Choroid plexus epithelial cell (primary cell): Measurements from ENCODE around the gene TMEM156.
A peak's percentile ranks its signal among the peaks of the same experiment; 100 is the strongest.

ENCODE experiments used
- DNase-seq: peaks from one replicate; pipeline ENCODE4 v3.0.0-alpha.2; 2010; ENCODE audit warnings: low read depth
- H3K4me3 ChIP-seq: 2 replicates; pipeline ENCODE4 v1.5.1; 2011; ENCODE audit warnings: low read depth, mild to moderate bottlenecking, control low read depth, low read length, moderate library complexity
- TF ChIP-seq, protein P1 (sequence below): conservative IDR thresholded peaks from 2 replicates; pipeline ENCODE4 v1.5.1; 2011; ENCODE audit warnings: low read depth, mild to moderate bottlenecking, control low read depth, inconsistent platforms, low read length, moderate library complexity

Gene TMEM156

DNA sequence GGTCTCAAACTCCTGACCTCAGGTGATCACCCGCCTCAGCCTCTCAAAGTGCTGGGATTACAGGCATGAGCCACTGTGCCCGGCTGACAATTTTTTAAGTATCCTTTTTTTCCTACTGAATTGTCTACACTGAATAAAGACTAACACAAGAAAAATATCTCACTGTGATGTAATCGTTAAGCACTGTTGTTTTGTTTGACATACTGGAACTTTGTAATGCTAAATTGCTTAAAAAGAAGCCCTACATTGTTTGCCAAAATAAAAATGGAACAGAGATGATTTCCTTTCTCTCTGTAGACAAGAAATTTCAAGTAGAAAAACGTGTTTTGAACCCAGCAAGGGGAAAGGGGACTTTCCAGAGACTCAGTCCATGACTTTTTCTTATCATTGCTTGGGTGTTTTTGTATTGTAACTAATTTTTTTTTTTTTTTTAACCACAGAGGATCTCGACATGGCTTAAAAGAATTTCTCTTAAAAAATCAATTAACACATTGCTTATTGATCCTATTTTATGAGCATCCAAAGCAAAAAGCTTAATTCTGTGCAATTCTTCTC lies 74.9 kb downstream of the TMEM156 start:
- peak; percentile 33 for DNase-seq
- no peak overlapping the region for H3K4me3 ChIP-seq
- TF ChIP-seq, protein P1, sequence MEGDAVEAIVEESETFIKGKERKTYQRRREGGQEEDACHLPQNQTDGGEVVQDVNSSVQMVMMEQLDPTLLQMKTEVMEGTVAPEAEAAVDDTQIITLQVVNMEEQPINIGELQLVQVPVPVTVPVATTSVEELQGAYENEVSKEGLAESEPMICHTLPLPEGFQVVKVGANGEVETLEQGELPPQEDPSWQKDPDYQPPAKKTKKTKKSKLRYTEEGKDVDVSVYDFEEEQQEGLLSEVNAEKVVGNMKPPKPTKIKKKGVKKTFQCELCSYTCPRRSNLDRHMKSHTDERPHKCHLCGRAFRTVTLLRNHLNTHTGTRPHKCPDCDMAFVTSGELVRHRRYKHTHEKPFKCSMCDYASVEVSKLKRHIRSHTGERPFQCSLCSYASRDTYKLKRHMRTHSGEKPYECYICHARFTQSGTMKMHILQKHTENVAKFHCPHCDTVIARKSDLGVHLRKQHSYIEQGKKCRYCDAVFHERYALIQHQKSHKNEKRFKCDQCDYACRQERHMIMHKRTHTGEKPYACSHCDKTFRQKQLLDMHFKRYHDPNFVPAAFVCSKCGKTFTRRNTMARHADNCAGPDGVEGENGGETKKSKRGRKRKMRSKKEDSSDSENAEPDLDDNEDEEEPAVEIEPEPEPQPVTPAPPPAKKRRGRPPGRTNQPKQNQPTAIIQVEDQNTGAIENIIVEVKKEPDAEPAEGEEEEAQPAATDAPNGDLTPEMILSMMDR = no peak

DNA sequence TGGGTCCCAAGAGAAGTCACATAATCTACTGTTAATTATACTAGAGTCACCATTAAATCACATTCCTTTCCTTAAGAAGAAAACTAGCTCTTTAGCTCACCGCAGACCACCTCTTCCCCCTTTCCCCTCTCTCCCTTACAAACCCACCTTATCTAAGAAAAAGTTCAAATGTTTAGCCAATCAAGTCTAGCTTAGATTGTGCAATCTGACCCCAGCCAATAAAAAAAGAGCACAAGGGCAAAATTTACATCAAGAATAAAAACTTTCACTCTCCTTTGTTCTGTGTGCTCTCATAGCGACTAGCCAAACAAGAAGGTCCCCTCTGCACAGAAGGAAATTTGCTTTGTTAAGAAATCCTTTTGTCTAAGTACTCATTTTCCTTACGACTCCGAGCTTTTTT lies 76.3 kb downstream of the TMEM156 start:
- no peak overlapping the region for H3K4me3 ChIP-seq
- TF ChIP-seq, protein P1 = no peak
- no peak for DNase-seq

DNA sequence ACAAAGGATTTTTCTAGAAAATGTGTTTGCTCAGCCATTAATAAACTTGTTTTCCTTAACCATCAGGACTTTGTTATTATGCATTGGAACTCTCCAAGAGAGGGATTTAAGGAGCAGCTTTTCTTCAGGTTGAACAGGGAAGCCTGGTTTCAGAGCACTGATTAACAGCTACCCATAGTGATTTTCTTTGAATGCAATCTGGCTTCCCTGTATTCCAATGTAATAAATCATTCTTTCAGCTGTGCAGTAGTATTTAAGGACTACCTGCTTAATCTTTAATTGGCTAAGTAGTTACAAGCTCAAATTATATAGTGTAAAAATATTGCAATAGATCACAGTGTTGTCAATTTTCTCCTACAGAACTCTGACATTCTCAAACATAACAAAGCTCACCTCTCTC lies 77.5 kb downstream of the TMEM156 start:
- DNase-seq = no peak
- H3K4me3 ChIP-seq = no peak overlapping the region
- TF ChIP-seq, protein P1 = no peak

DNA sequence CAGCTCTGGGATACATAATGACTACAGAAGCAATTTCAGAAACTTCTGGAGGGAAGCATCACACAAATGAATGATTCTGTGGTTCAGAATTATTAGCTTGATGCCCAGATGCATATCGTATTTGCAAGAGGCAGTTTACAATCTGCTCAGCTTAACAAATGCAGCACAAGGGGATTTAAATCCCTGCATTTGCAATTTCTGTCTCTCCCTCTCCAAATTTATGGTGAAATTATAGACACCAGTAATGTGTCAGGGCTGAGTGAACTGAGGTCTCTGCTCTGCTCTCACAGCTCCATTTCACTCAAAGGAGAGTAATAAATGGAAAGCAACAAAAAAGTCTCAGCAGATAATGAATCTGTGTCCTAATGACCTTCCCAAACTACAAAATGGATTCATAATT lies 80.2 kb downstream of the TMEM156 start:
- TF ChIP-seq, protein P1 = no peak
- DNase-seq = no peak
- no peak overlapping the region for H3K4me3 ChIP-seq

DNA sequence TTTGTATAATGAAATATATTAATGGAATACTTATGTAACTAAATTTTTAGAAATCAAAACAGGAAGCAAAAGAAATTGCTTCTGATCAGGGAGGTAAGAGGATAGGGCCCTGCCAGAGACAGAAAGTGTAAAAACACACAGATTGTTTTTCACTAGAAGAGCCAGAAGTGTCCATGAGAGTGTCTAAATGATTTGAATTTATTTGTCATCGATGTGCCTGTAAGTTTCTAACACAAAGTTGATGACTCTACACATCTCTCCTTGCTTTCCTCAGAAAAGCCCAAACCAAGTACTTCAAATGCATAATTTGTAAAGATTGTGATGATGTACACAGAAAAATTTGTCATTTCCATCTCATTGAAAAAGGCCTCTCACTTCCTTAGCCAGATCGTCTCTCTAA lies 80.6 kb downstream of the TMEM156 start:
- no peak for DNase-seq
- no peak overlapping the region for H3K4me3 ChIP-seq
- TF ChIP-seq, protein P1 = no peak

DNA sequence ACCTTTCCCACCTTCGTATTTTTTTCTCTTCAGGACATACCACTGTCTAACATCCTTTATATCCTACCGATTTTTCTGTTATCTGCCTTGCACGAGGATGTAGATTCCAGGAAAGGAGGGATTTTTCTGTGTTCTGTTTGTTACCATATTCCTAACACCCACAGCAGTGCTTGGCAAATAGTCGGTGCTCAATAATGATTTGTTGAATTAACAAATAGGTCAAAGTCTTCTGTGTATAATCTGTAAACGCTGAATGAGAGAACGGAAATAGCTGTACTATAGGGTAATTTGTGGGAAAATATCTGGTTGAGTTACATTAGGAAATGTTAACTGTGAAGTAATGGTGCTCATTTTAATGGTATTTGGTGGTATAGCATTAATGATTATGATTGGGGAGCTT lies 81.5 kb downstream of the TMEM156 start:
- TF ChIP-seq, protein P1 = no peak
- H3K4me3 ChIP-seq = no peak overlapping the region
- DNase-seq = peak; percentile 42

DNA sequence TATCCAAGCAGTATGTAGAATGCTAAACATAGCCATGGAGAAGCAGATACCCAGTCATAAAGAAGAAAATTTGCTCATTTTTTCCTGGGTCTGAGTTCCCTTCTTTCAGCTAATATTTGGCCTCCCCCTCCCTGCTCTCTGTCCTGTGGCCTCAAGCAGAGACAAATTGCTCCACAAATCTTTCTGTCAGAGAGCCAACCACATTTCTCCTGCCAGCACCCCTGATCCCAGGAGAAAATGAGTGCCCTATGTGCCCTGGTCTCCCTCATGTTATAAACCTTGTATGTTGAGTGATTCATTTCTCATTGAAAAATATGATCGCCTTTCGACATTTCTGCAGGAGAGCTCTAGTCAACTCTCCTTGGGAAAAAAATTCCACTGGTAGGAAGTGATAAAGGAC lies 82.0 kb downstream of the TMEM156 start:
- H3K4me3 ChIP-seq = no peak overlapping the region
- peak; percentile 54 for DNase-seq
- TF ChIP-seq, protein P1 = no peak
